ENCODE measurements around the gene GUCY2F. TPM values are rescaled to one million over a fixed set of nuclear protein-coding genes. Genes with fewer than 3 reads are reported as not detected.

GUCY2F gene
- not detected in 2 replicates for total RNA-seq (2014; rRNA removed; shearing (Covaris generic))

DNA sequence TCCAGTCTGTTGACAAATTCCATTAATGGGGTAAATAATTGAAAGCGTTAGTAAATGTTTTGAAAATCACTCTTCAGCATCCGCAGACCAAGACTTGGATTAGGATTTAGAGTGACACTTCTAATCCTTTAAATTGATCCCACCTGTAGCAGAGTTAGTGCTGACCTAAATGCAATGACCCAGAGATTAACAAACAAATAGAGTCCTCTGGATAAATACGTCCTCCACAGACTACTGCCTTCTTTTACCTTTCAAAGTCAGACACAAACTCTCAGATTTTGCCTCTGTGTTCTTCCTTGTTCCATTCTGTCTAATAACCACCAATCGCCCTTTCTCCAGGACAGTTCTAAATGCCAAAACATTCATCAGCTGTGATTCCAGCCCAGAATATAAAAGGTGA is at the start of gene GUCY2F:
GUCY2F (minus strand) TSS at position 101 of the 400 bp plus-strand sequence. CDS start 6,150 bp downstream, outside the sequence.

Other genes starting within 250 kb of the GUCY2F start
- 2.2 and 3.8 TPM in 2 replicates for gene NXT2, start 54.8 kb upstream of the GUCY2F start, total RNA-seq (2014; rRNA removed; shearing (Covaris generic))
- 0.45 and 0.56 TPM in 2 replicates for gene KCNE5, start 143.1 kb upstream of the GUCY2F start, total RNA-seq (2014; rRNA removed; shearing (Covaris generic))